T-helper 1 cell treated with Interleukin-12 subunit alpha and Interleukin-12 subunit beta and Interleukin-4 antibody, amounts not matched to agents 30 μg/mL and 1 μg/mL, for 36 hours (primary cell): Measurements from ENCODE around the gene FANK1.
"Not testable (repeated sequence)": the region's sequence is repeated elsewhere in the genome, so short reads cannot be mapped to it uniquely, and the experiment has no call there.

ENCODE experiments used
- H3K27ac Mint-ChIP-seq: one replicate; pipeline ENCODE4 v1.8.0; 2021; ENCODE audit warnings: mild to moderate bottlenecking, mixed read lengths
- H3K27me3 Mint-ChIP-seq: one replicate; pipeline ENCODE4 v1.8.0; 2021; ENCODE audit warnings: low read depth, mixed read lengths
- H3K36me3 Mint-ChIP-seq: one replicate; pipeline ENCODE4 v1.8.0; 2021; ENCODE audit warnings: low read depth, mixed read lengths
- H3K4me1 Mint-ChIP-seq: one replicate; pipeline ENCODE4 v1.8.0; 2021; ENCODE audit warnings: low read depth, mixed read lengths
- H3K4me3 Mint-ChIP-seq: one replicate; pipeline ENCODE4 v1.8.0; 2021; ENCODE audit warnings: mild to moderate bottlenecking, moderate library complexity, mixed read lengths
- H3K9me3 Mint-ChIP-seq: one replicate; pipeline ENCODE4 v1.8.0; 2021; ENCODE audit warnings: mixed read lengths

Gene FANK1

GRCh38 chr10:125905069-125905994 lies 9.0 kb downstream of the FANK1 start:
- not testable (repeated sequence) for H3K9me3 Mint-ChIP-seq, H3K4me3 Mint-ChIP-seq, H3K36me3 Mint-ChIP-seq, H3K27me3 Mint-ChIP-seq, H3K27ac Mint-ChIP-seq, H3K4me1 Mint-ChIP-seq

DNA sequence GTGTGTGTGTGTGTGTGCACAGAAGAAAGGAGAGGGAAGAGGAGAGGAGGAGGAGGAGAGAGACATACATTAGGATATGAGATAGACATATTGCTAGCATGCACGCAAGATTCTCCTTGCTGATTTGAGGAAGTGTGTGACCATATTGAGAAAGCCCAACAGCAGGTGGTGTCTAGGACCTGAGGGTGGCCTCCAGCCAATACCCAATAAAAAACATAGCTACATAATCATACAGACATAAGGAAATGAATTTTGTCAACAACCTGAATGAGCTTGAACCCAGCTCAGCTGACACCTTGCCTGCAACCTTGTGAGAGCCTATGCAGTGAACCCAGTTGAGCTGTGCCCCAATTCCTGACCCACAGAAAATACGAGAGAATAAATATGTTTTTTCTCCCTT lies 11.2 kb downstream of the FANK1 start:
- H3K27me3 Mint-ChIP-seq, H3K36me3 Mint-ChIP-seq: not testable (repeated sequence)

DNA sequence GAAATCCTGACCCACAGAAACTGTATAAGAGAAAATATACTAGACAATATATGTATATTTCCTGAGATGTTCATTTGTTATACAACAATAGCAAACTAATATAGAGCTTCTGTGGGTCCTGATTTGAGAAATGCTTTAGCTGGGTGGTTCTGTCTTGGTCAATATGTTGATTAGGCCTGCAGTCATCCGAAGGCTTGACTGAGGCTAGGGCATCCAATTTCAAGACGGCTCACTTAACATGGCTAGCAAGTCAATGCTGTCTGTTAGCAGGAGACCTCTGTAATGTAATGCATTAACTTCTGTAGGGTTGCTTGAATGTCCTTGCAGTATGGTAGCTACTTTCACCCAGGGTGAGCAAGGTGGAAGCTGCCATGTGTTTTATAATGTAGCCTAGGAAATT lies 12.4 kb downstream of the FANK1 start:
- H3K27me3 Mint-ChIP-seq, H3K9me3 Mint-ChIP-seq, H3K36me3 Mint-ChIP-seq, H3K4me1 Mint-ChIP-seq, H3K4me3 Mint-ChIP-seq, H3K27ac Mint-ChIP-seq: not testable (repeated sequence)

More for the DNA sequence above, 11.2 kb downstream of the FANK1 start:
- not testable (repeated sequence) for H3K27ac Mint-ChIP-seq, H3K9me3 Mint-ChIP-seq, H3K4me1 Mint-ChIP-seq, H3K4me3 Mint-ChIP-seq

GRCh38 chr10:125909491-125909890 lies 13.1 kb downstream of the FANK1 start:
- not testable (repeated sequence) for H3K4me1 Mint-ChIP-seq

DNA sequence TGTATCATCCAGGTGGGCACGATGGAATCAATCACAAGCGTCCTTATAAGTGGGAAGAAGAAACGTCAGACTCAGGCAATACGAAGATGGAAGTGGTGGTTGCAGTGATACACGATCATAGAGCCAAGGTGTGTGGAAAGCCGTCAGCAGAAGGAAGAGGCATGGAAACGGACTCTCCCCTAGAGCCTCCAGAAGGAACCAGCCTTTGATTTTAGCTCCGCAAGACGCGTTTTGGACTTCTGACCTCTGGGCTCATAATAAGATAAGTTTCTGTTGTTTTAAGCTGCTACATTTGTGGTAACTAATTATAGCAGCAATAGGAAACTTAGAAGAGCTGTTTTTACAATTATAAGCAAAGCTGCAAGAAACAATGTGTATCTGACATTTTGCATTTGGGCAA lies 14.8 kb downstream of the FANK1 start:
- Mint-ChIP-seq H3K9me3 (no peaks in the 10 kb centered on the region), H3K4me1 (no peaks in the 10 kb centered on the region), H3K4me3 (no peak overlapping the region), H3K27ac (no peak overlapping the region), H3K27me3 (peaks cover 3% of the 10 kb centered on the region), H3K36me3 (no peaks in the 10 kb centered on the region)

More at GRCh38 chr10:125909491-125909890, 13.1 kb downstream of the FANK1 start:
- not testable (repeated sequence) for H3K27me3 Mint-ChIP-seq, H3K36me3 Mint-ChIP-seq, H3K9me3 Mint-ChIP-seq, H3K4me3 Mint-ChIP-seq, H3K27ac Mint-ChIP-seq

DNA sequence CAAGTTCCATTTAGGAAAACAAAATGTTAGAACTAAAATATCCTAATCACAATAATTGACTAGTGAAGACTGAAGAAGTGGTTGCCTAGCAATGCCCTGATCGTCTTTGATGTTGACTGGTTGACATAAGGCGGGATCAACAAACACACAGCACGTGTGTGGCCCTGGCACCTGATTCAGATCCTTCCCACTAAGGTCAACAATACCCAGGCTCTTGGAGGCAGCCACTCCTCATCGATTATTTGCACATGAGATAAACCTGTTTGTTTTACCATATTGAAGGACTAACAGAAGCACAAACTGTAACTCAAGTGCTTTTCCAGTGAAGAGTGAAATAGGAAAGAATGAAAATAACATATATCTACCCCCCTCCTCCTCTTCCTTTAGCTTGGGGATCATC lies 15.6 kb downstream of the FANK1 start:
- Mint-ChIP-seq H3K4me1 (no peaks in the 10 kb centered on the region), H3K36me3 (no peaks in the 10 kb centered on the region)

GRCh38 chr10:125913277-125913676 lies 16.9 kb downstream of the FANK1 start:
- H3K9me3 Mint-ChIP-seq, H3K27ac Mint-ChIP-seq, H3K27me3 Mint-ChIP-seq, H3K4me3 Mint-ChIP-seq, H3K4me1 Mint-ChIP-seq, H3K36me3 Mint-ChIP-seq: not testable (repeated sequence)

More for the DNA sequence above, 15.6 kb downstream of the FANK1 start:
- H3K4me3 Mint-ChIP-seq: no peak overlapping the region
- H3K27me3 Mint-ChIP-seq: peaks cover 4% of the 10 kb centered on the region
- no peaks in the 10 kb centered on the region for H3K9me3 Mint-ChIP-seq
- no peak overlapping the region for H3K27ac Mint-ChIP-seq

- H3K27ac Mint-ChIP-seq: no peak overlapping the region
These were observed 20.6 kb downstream of the FANK1 start for GRCh38 chr10:125916977-125917376.

GRCh38 chr10:125917704-125918361 lies 21.5 kb downstream of the FANK1 start:
- not testable (repeated sequence) for H3K4me3 Mint-ChIP-seq

More at GRCh38 chr10:125916977-125917376, 20.6 kb downstream of the FANK1 start:
- Mint-ChIP-seq H3K4me1 (no peaks in the 10 kb centered on the region), H3K4me3 (no peak overlapping the region), H3K27me3 (peaks cover 5% of the 10 kb centered on the region), H3K9me3 (no peaks in the 10 kb centered on the region), H3K36me3 (no peaks in the 10 kb centered on the region)

DNA sequence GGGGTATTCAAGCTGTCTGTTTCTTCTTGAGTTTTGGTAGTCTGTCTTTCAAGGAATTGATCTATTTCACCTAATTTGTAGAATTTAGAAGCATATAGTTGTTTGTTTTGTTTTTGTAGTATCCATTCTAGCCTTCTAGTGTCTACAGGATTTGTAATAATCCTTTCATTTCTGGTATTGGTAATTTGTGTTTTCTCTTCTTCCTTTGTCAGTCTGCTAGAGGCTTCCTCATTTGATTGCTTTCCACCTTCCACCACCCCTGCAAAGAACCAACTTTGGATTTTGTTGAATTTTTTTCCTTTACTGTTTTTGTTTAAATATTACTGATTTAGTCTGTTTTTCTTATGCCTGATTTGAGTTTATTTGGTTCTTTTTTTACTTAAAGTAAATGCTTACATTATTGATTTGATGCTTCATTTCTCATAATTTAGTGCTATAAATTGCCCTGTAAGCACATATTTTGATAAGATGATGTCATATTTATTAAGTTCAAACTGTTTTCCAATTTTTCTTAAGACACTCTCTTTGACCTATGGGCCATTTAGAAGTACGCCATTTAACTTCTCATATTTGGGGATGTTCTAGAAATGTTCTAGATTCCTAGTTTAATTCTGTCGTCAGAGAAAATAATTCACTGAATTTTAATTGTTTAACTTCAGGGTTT lies 25.4 kb downstream of the FANK1 start:
- not testable (repeated sequence) for H3K27me3 Mint-ChIP-seq, H3K36me3 Mint-ChIP-seq, H3K4me1 Mint-ChIP-seq, H3K27ac Mint-ChIP-seq, H3K4me3 Mint-ChIP-seq, H3K9me3 Mint-ChIP-seq

More at GRCh38 chr10:125917704-125918361, 21.5 kb downstream of the FANK1 start:
- not testable (repeated sequence) for H3K9me3 Mint-ChIP-seq, H3K36me3 Mint-ChIP-seq, H3K27me3 Mint-ChIP-seq, H3K4me1 Mint-ChIP-seq, H3K27ac Mint-ChIP-seq

DNA sequence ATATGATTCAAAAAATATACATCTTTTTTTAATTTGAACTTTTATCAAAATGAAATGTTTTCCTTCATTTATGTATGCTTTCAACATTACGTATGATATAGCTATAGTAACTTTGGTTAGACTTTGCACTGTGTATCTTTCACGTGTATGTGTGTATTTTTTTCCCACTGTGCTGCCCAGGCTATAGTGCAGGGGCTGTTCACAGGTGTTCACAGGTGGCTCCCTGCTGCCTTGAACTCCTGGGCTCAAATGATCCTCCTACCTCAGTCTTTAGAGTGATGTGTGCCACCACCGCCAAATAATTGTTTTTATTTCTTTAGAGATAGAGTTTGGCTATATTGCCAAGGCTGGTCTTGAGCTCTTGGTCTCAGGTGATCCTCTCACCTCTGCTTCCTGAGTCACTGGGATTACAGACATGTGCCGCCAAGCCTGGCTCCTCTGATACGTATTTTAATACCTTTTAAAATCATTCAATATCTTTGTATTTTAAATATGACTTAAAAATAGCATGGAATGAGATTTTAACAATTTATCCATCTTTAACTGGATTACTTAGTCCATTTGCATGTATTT lies 29.0 kb downstream of the FANK1 start:
- no peak overlapping the region for H3K4me3 Mint-ChIP-seq
- no peaks in the 10 kb centered on the region for H3K9me3 Mint-ChIP-seq
- no peaks in the 10 kb centered on the region for H3K36me3 Mint-ChIP-seq
- no peaks in the 10 kb centered on the region for H3K4me1 Mint-ChIP-seq
- no peaks in the 10 kb centered on the region for H3K27me3 Mint-ChIP-seq
- H3K27ac Mint-ChIP-seq: no peak overlapping the region

DNA sequence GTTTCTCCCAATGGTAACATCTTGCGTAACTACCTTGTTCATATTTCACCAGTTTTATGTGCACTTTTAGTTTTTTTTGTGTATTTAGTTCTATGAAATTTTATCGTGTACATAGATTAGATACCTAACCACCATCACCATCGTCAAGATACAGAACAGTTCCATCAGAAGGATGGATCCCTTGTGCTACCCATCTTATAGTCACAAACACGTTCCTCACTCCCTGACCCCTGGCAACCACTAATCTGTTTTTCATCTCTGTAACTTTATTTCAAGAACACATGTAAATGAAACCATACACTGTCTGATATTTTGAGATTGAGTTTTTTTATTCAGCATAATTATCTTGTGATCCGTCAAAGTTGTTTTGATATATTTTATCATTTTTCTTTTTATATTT lies 29.9 kb downstream of the FANK1 start:
- no peaks in the 10 kb centered on the region for H3K4me1 Mint-ChIP-seq
- no peak overlapping the region for H3K4me3 Mint-ChIP-seq

GRCh38 chr10:125927265-125927664 lies 30.9 kb downstream of the FANK1 start:
- H3K4me1 Mint-ChIP-seq, H3K4me3 Mint-ChIP-seq, H3K27ac Mint-ChIP-seq, H3K9me3 Mint-ChIP-seq, H3K27me3 Mint-ChIP-seq, H3K36me3 Mint-ChIP-seq: not testable (repeated sequence)

More for the DNA sequence above, 29.9 kb downstream of the FANK1 start:
- H3K9me3 Mint-ChIP-seq: no peaks in the 10 kb centered on the region
- no peaks in the 10 kb centered on the region for H3K36me3 Mint-ChIP-seq
- H3K27ac Mint-ChIP-seq: no peak overlapping the region
- no peaks in the 10 kb centered on the region for H3K27me3 Mint-ChIP-seq

DNA sequence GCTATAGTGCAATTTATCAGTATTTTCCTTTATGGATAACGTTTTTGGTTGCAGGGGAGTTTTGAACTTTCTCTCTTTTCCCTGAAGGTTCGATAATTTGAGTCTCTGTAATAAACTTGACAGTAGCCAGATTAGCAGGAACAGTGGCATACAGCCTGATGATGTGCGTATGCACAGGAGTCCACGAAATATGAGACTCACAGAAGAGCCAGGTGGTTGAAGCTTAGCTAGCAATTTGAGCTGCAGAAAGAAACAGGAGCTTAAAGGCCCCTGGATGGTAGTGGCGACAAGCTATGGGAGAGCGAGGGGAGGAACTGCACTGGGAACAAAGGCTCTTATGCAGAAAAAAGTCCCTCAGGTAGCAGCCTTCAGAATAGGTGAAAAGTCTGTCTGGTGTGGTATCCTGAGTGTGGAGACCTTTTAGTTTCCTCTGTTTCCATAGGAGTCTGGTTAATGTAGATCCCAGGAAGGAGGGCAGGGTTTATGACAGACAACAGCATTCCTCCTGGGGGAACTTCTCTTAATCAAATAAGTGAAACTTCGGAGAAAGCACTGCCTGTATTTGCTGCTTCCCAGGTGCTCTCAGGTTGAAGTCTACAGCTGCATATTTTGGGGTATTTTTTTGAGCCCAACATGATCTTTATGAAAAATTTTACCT lies 32.7 kb downstream of the FANK1 start:
- Mint-ChIP-seq H3K36me3 (no peaks in the 10 kb centered on the region), H3K27me3 (peaks cover 3% of the 10 kb centered on the region), H3K27ac (no peak overlapping the region), H3K4me1 (no peaks in the 10 kb centered on the region), H3K4me3 (no peak overlapping the region), H3K9me3 (no peaks in the 10 kb centered on the region)
